ENCODE data around the gene EVA1A.

GRCh38 chr2:75570024-75570947, 9.5 kb upstream of the EVA1A start:
- TF ChIP-seq EZH2 (IDR thresholded peaks at IDR 0.05; ENCODE audit: insufficient read depth, poor library complexity, severe bottlenecking) = no peak
- TF ChIP-seq EZH2phosphoT487 (IDR thresholded peaks at IDR 0.05; ENCODE audit: insufficient read depth, low read depth) = no peak

Data from GM23248 (cell line).